ENCODE measurements around the gene MYOCOS.

The MYOCOS gene

GRCh38 chr1:171663854-171664575, 42.0 kb downstream of the MYOCOS start:
- no peak for DNase-seq

GRCh38 chr1:171664976-171665375, 42.9 kb downstream of the MYOCOS start:
- no peak for DNase-seq

DNA sequence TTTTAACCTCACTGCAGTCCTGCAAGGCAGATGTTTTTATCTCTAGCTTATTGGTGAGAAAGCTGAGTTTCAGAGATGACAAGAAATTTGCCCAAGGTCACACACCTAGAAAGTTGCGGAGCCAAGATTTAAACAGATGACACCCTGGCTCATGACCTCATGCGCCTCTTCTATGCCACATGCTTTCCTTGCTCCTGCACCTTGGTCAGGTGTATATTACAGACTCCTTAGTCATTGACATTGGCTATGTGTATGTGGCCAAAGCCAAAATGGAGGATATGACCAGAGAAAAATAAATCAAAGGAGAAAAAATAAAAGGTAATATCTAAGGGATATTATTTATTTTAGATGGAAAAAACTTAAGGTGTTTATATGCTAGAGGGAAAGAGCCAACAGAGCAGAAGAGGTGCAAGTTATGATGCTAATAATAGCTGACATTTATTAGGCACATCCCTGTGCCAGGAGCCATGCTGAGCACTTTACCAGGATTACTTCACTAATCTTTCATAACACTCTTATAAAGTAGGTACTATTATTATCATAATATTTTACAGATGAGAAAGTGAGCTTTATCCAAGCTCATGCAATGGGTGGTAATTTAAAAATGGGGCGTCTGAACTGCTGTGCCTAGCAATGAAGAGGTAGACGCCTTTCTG, 44.2 kb downstream of the MYOCOS start:
- DNase-seq, result no peak

DNA sequence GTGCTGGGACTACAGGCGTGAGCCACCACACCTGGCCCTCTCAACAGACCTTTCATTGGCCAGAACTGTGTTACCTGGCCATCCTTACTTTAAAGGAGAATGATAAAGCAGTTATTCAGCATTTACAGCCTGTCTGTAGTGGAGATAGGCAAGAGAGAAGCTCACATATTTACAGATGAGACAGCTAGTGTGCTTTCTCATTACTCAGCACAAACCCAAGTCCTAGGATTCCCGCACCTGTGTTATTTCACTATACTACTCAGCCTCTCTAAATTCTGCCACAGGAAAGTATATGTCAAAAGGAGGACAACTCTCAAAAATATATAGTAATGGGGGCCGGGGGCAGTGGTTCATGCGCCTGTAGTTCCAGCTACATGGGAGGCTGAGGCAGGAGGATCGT, 46.3 kb downstream of the MYOCOS start:
- DNase-seq, result no peak

GRCh38 chr1:171670739-171671138, 48.7 kb downstream of the MYOCOS start:
- DNase-seq, result no peak

- no peak for DNase-seq
Observed at GRCh38 chr1:171674431-171675405, 52.7 kb downstream of the MYOCOS start.
